PC-3 (cell line): ENCODE results near the gene CST11. TPM values are rescaled to one million over a fixed set of nuclear protein-coding genes. Genes with fewer than 3 reads are reported as not detected.

Source experiments
- ATAC-seq: fragments of 200-7000 bp; cut with Tn5 transposase; 2 replicates; pipeline ENCODE4 v1.9.1; 2020; ENCODE audit warnings: mild to moderate bottlenecking, moderate library complexity
- BruUV-seq: library from RNA; stranded (reverse); fragments of 400-500 nt; replicated peaks from 2 replicates; lab custom pipeline; 2021; lab: Mats Ljungman, UMichigan
- CTCF ChIA-PET: fragments of 300-600 bp; sonication (Branson Sonifier 250); formaldehyde crosslinking; loops from one replicate; lab custom pipeline; 2022; ENCODE audit warnings: antibody characterized with exemption; lab: Charles Lee
- POLR2A ChIA-PET: fragments of 300-600 bp; sonication (Branson Sonifier 250); formaldehyde crosslinking; loops from one replicate; lab custom pipeline; 2022; ENCODE audit warnings: antibody characterized with exemption; ENCODE audit not compliant: unreplicated experiment; lab: Charles Lee
- DNase-seq: peaks from one replicate; pipeline ENCODE4 v3.0.0-alpha.2; 2015
- H2AFZ ChIP-seq: fragments of 300-600 bp; sonication (generic); 2 replicates; pipeline ENCODE4 v1.6.0; 2016; ENCODE audit warnings: antibody characterized with exemption, low read length
- H3F3A ChIP-seq: fragments of 300-600 bp; sonication (generic); one replicate; pipeline ENCODE4 v1.6.0; 2017; ENCODE audit warnings: antibody characterized with exemption, low read length, control low read depth, mild to moderate bottlenecking; ENCODE audit not compliant: unreplicated experiment
- H3K27ac ChIP-seq: fragments of 300-600 bp; sonication (generic); 2 replicates; pipeline ENCODE4 v1.5.1; 2016; ENCODE audit warnings: mild to moderate bottlenecking, low read length
- H3K27me3 ChIP-seq: fragments of 300-600 bp; sonication (generic); 2 replicates; pipeline ENCODE4 v1.6.1; 2016; ENCODE audit warnings: low read length, mixed read lengths
- H3K36me3 ChIP-seq: fragments of 300-600 bp; sonication (generic); 2 replicates; pipeline ENCODE4 v1.6.1; 2016; ENCODE audit warnings: low read depth, mixed run types, low read length, mixed read lengths
- H3K4me1 ChIP-seq: fragments of 300-600 bp; sonication (generic); 2 replicates; pipeline ENCODE4 v1.5.1; 2016; ENCODE audit warnings: low read length; ENCODE audit not compliant: insufficient read depth
- H3K4me2 ChIP-seq: fragments of 300-600 bp; sonication (generic); 2 replicates; pipeline ENCODE4 v1.6.0; 2016; ENCODE audit warnings: low read length
- H3K4me3 ChIP-seq: fragments of 300-600 bp; sonication (generic); 2 replicates; pipeline ENCODE4 v1.5.1; 2016; ENCODE audit warnings: mild to moderate bottlenecking, low read length, mixed read lengths
- H3K79me2 ChIP-seq: fragments of 300-600 bp; sonication (generic); 2 replicates; pipeline ENCODE4 v1.6.1; 2017; ENCODE audit warnings: low read length, mixed read lengths
- H3K9ac ChIP-seq: fragments of 300-600 bp; sonication (generic); 2 replicates; pipeline ENCODE4 v1.6.0; 2016; ENCODE audit warnings: mild to moderate bottlenecking, low read length
- H3K9me2 ChIP-seq: fragments of 300-600 bp; sonication (generic); replicated peaks from 2 replicates; pipeline ENCODE4 v1.6.1; 2016; ENCODE audit warnings: mixed run types, low read length, mixed read lengths
- H3K9me3 ChIP-seq: fragments of 300-600 bp; sonication (generic); 2 replicates; pipeline ENCODE4 v1.6.1; 2016; ENCODE audit warnings: low read length, mixed read lengths
- H4K20me1 ChIP-seq: fragments of 300-600 bp; sonication (generic); 2 replicates; pipeline ENCODE4 v1.6.1; 2016; ENCODE audit warnings: low read length, mixed read lengths
- EZH2 ChIP-seq: fragments of 300-600 bp; sonication (generic); IDR thresholded peaks from one replicate; pipeline ENCODE4 v1.6.1; 2017; ENCODE audit warnings: antibody characterized with exemption, mild to moderate bottlenecking, low read length; ENCODE audit not compliant: unreplicated experiment
- EZH2phosphoT487 ChIP-seq: fragments of 300-600 bp; sonication (generic); IDR thresholded peaks from 2 replicates; pipeline ENCODE4 v1.6.1; 2018; ENCODE audit warnings: mild to moderate bottlenecking, antibody characterized with exemption, low read length, borderline replicate concordance
- intact Hi-C: fragments of 100-400 bp; cut with micrococcal nuclease; formaldehyde crosslinking; loops from 2 replicates; pipeline ENCODE4 v1.9.0; 2023
- total RNA-seq: library from RNA; depleted of rRNA; stranded (reverse); fragments of >200 nt; gene quantifications from 2 replicates; pipeline ENCODE4 v1.2.3, GENCODE V29; 2014; rRNA removed
- TF ChIP-seq, protein P1 (sequence below): fragments of 300-600 bp; sonication (generic); conservative IDR thresholded peaks from 2 replicates; pipeline ENCODE4 v1.5.1; 2017; ENCODE audit warnings: antibody characterized with exemption, low read depth, mild to moderate bottlenecking, low read length

The CST11 gene
- total RNA-seq, 1 experiment from 2014 or later, result not detected

- CTCF ChIA-PET, result no interaction called here
- no peak for ATAC-seq
- POLR2A ChIA-PET, result no interaction called here
- BruUV-seq, result no TSS peak
- TF ChIP-seq EZH2phosphoT487 (no peak), EZH2 (no peak)
- TF ChIP-seq, protein P1, sequence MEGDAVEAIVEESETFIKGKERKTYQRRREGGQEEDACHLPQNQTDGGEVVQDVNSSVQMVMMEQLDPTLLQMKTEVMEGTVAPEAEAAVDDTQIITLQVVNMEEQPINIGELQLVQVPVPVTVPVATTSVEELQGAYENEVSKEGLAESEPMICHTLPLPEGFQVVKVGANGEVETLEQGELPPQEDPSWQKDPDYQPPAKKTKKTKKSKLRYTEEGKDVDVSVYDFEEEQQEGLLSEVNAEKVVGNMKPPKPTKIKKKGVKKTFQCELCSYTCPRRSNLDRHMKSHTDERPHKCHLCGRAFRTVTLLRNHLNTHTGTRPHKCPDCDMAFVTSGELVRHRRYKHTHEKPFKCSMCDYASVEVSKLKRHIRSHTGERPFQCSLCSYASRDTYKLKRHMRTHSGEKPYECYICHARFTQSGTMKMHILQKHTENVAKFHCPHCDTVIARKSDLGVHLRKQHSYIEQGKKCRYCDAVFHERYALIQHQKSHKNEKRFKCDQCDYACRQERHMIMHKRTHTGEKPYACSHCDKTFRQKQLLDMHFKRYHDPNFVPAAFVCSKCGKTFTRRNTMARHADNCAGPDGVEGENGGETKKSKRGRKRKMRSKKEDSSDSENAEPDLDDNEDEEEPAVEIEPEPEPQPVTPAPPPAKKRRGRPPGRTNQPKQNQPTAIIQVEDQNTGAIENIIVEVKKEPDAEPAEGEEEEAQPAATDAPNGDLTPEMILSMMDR, result no peak
- Histone ChIP-seq H3F3A (no peaks in the 10 kb centered on the region), H3K36me3 (peaks cover 11% of the 10 kb centered on the region; the same call in 1 of the 2 replicates), H2AFZ (no peak overlapping the region), H3K9ac (no peak overlapping the region), H3K9me3 (no peaks in the 10 kb centered on the region), H3K4me2 (no peak overlapping the region), H3K79me2 (peaks cover 35% of the 10 kb centered on the region), H3K27me3 (no peaks in the 10 kb centered on the region), H3K4me3 (no peak overlapping the region), H3K27ac (no peak overlapping the region), H3K4me1 (no peaks in the 10 kb centered on the region), H4K20me1 (peaks cover 4% of the 10 kb centered on the region; the same call in 1 of the 2 replicates), H3K9me2 (no peaks in the 10 kb centered on the region)
- DNase-seq, result no peak
- intact Hi-C loops, result no loop called here
Measured at GRCh38 chr20:23401051-23401450, 51.6 kb downstream of the CST11 start.

Other genes starting within 250 kb of the CST11 start
- gene NXT1, start 102.1 kb downstream of the CST11 start, total RNA-seq, result 82.0 and 98.0 TPM in 2 replicates
- 16.0 and 17.9 TPM in 2 replicates for gene GZF1, start 90.7 kb downstream of the CST11 start, total RNA-seq
- 5.0 and 7.8 TPM in 2 replicates for gene NAPB, start 31.4 kb downstream of the CST11 start, total RNA-seq
- not detected in 2 replicates for gene CSTL1, start 13.2 kb downstream of the CST11 start, total RNA-seq
- not detected in 2 replicates for gene CST8, start 38.2 kb upstream of the CST11 start, total RNA-seq
- gene CST9L, start 115.6 kb upstream of the CST11 start, total RNA-seq, result not detected in 2 replicates
- gene CST9, start 153.0 kb upstream of the CST11 start, total RNA-seq, result not detected in 2 replicates
- 311 and 331 TPM in 2 replicates for gene CST3, start 185.1 kb upstream of the CST11 start, total RNA-seq
- 0.98 TPM in 1 of 2 replicates, not detected in the other for gene CST4, start 236.2 kb upstream of the CST11 start, total RNA-seq